Measurements from ENCODE around the gene CHKA.

The CHKA gene

DNA sequence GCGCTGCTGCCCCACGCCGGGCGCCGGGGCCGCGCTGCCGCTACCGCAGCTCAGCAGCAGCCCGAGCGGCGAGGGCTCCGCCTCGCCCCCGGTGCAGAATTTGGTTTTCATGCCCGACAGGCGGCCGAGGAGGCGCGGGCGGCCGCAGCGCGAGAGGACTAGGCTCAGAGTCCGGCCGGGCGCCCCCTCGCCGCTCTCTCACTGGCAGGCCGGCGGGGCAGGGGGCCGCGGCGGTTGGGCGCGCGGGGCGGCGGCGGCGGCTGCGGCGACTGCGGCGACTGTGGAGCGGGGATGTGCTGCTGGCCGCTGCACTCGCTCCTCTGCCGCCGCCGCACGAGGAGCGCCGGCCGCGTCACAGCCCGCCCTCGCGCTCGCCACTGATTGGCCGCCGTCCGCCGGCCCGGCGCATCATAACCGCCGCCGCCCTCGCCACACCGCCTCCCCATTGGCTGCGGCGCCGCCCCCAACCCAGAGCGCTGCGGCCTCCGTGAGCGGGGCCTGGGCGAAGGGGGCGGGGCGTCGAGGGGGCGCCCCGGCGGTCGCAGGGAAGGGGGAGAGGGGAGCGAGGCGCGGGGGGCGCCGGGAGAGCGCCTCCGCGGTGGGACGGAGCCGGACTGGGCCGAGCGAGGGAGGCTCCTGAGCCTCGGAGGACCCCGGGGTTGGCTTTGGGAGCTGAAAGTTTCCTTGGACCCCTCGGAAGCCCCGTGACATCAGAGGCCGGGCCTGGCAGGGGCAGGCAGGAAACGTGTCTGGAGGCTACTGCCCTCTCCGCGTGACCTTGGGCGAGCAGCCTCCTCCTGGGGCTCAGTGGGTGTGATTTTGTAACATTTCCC is at the start of gene CHKA:
CHKA (minus strand) TSS at position 322 of the 833 bp plus-strand sequence; CDS start at position 111, 211 bp downstream.
- DNase-seq (ENCODE audit: low read depth, low spot score), result peak; percentile 95

DNA sequence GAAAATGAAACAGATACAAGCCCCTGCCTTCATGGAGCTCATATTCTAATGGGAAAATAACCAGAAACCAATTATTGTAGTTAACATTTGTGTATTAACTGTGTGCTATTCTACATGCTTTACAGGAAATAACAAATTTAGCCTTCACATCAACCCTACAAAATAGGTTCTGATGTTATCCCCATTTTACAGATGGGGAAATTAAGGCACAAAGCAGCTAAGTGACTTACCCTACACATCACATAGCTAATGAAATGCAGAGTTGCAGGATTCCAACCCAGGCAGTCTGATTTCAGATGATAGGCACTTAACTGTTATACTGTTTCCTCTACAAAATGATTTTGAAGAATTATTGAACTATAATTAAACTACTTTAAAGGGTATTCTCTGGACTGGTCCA is 48.3 kb upstream of the CHKA start:
- no peak for DNase-seq (ENCODE audit: low read depth, low spot score)

DNA sequence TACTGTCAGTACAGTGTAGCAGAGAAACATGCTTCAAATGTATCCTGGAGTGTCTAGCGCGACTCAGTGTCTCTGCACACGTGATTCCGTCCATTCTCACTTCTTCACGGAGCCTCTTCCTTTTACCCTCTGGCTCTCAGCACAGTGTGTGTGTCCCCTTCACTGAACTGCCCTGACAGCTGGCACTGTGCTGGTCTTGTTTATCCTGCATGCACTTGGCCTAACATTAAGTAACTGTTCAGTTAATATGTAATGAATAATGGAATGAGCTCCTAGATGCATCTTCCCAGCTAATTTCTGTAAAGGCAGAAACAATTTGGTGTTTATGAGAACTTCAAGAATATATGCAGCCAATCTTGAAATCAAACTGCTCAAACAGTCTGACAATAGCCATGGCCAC is 47.5 kb upstream of the CHKA start:
- DNase-seq (ENCODE audit: low read depth, low spot score), result no peak

DNA sequence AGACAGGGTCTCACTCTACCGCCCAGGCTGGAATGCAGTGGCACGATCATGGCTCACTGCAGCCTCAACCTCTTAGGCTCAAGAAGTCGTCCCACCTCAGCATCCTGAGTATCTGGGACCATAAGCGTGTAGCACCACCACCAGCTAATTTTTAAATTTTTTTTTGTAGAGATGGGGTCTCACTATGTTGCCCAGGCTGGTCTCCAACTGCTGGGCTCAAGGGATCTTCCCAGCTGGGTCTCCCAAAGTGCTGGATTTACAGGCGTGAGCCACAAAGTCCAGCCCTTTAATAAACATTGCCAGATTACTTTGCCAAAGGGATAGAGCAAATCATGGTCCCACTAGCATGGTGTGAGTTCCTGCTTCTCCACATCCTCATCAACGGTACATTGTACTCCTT is 46.3 kb upstream of the CHKA start:
- no peak for DNase-seq (ENCODE audit: low read depth, low spot score)

DNA sequence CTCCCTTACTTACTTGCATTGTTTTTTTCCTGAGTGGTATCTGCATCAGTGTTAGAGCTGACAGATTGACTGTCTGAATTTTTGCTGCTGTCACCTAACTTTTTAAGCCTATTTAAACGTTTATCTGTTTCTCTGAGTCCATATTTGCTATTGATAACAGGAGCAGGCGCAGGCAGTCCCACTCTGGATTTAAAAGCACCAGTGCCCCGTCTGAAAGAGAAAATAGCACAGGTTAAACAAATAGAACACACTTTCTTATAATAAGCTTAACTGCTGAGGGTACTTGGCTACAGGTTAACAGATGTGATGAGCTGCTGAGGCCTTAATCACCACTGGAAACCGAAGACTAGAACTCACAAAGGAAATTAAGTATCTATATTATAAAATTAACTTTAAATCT is 45.8 kb upstream of the CHKA start:
- no peak for DNase-seq (ENCODE audit: low read depth, low spot score)

DNA sequence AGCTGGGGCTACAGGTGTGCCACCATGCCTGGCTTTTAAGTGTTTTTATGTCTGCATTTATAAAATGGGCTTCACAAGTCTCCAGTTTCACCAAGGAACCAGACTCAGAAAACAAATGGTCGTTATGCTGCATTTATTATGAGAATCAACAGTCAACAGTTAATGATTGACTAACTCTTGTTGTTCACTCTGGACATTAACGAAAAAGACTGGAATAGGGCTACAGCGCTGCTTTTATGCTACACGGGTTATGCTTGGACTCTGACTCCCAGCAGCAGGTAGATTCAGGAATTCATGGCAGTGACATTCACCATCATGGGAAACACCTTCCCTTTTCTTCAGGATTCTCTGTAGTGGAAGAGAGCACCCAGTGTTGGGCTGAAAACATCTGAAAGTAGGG is 44.4 kb upstream of the CHKA start:
- DNase-seq (ENCODE audit: low read depth, low spot score), result no peak

DNA sequence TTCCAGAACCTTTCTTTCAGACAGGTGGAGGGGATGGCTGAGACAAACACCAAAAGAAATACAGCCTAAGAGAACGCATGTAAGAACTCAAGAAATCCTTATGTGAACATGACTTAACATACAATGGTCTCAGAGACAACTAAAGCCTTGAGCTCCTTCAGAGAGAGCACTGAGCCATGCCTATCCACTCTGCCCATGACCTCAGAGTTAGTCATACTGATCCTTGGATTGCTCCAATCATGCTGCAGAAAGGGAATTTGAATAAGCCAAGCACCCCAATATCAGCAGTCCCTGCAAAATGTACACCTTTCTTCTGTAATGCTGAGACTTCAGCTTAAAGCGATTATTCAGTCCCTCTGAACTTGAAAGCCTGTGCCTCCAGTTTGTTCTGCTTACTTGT is 43.2 kb upstream of the CHKA start:
- no peak for DNase-seq (ENCODE audit: low read depth, low spot score)

DNA sequence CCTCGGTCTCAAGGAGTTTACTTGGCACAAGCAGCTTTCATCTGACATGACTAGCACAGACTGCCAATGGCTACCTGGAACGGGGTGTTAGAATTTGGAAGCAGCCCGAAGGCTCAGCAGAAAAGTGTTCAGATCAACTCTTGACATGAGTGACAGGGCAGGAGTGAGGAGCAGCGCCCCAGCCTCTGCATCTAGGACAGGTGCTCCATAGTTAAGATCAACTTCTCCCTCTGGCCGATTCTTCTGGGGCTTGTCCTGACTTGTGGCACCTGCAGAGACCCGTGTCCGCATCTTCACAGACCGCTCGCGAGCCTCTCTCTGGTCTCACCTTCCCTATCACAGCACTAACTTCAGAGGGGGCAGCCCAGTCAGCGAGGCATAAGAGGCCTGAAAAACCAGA is 42.5 kb upstream of the CHKA start:
- DNase-seq (ENCODE audit: low read depth, low spot score), result no peak

DNA sequence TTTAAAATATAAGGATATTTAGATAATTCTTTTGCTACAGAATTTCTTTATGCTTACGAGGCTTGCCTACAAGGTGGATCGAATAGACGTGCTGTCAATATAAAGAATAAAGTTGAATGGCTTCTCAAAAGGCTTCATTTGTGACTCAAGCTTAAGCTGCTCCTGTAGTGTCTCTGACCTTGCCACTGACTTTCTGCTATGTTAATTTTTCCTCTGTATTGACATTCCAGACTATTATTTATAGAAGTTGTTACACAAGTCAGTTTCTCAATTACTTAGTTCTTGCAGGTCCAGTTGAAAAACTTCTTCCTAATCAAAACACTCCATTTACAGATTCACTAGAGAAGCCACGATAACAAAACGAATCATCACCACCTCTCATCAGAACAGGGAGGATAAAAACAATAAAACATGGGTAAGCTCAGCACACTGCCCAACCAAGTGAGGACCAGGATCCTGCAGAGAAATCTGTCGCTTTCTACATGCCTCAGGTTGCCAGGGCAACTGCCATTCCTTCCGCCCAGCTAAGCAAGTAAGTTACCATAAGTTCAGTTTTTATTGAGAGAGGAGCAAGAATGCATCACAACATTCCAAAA is 39.0 kb upstream of the CHKA start:
- DNase-seq (ENCODE audit: low read depth, low spot score), result no peak

DNA sequence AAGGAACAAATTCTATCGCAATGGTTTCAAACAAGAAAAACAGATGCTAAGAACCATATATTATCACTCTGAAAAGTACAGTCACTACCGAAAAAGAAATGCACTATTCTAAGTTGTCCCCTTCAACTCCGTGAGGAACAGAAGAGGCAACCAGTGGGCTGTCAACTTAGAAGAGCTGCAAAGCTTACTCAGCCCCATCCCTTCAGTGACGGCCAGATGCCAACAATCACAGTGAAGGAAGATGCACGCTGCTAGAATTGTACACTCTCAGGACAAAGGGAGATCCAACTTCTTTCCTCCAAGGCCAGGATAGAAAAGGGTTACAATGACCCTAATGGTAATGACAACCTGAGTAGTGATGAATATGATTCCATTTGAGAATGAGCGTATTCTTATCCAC is 38.5 kb upstream of the CHKA start:
- DNase-seq (ENCODE audit: low read depth, low spot score), result no peak

DNA sequence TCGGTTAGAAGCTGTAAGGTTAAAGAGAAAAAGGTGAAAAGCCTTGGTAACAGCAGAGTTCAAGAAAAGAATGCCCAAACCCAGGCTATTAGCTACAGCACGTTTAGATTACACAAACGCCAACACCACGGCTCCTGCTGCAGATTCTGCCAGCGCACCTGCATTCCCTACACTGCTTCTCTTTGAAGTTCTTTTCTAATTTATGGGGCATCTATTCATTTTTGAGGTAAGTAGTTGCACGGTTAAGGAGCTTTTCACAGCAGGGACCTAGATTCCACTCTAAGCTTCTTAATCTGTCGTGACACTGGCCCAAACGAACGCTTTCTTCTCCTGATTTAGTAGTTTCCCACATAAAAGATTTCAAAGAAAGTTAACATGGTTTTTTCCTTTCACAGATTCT is 38.0 kb upstream of the CHKA start:
- DNase-seq (ENCODE audit: low read depth, low spot score), result no peak

DNA sequence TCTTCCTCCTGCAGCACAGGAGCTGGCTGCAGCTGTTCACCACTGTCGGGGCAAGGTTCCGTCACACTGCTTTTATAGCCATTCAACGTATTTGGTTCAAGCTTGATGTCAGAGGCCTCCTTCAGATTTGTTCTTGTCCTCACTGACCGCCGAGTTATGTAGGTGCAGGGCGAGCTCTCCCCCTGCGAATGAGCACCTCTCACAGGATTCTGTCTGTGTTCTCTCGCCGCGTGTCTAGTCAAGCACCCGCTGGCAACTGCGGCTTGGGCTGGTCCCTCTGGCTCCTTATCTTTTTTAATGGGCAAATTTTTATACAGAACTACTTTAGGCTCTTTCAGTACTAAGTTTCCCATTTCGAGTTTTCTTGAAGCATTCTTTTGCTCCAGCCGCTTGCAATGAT is 37.4 kb upstream of the CHKA start:
- DNase-seq (ENCODE audit: low read depth, low spot score), result no peak

DNA sequence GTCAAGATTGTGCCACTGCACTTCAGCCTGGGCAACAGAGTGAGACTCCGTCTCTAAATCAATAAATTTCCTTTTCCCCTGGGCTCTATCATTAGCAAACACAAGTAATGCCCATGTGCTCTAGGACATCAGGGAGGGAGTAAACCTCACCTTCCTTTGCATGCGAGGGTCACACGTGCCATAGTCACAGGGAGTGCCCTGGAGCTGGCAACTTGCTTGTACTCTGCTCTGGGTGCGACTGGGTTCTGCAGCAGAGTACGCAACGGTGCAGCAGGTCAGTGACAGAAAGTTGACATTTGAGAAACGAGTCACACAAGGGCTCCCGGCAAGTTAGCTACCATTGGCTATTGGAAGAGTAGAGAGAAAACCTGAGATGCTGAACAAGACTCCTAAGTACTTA is 32.6 kb upstream of the CHKA start:
- no peak for DNase-seq (ENCODE audit: low read depth, low spot score)

DNA sequence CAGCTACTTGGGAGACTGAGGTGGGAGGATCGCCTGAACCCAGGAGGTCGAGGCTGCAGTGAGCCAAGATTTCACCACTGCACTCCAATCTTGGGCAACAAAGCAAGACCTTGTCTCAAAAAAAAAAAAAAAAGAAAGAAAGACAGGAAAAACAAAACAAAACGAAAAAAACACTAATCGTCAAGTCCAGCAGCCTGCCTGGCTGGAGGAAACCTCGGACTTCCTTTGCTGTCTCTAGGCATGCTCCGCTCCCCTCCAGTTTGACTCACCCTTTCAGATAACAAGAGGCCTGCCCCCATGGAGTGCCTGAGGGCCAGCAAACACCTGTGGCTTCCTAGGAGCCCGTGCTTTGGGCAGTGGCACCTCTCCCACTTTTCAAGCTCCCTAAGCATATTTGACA is 28.8 kb upstream of the CHKA start:
- DNase-seq (ENCODE audit: low read depth, low spot score), result peak; percentile 66

DNA sequence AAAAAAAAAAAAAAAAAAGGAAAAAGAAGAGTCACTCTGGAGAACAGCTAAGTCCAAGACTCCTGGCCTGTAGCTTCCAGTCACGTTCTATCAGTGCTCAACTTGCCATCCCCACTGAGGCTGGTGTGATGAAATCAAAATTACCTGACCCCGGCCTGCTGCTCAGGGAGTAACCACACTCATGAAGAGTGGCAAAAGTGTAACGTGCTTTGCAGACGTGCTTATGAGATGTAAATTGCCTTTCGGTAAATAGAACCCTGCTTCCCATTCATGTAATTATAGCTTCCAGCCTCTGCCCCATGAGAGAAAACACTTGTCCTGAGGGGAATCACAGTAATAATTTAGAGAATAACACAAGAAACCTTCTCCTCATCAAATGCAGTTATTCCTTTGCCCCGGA is 28.2 kb upstream of the CHKA start:
- DNase-seq (ENCODE audit: low read depth, low spot score), result no peak

DNA sequence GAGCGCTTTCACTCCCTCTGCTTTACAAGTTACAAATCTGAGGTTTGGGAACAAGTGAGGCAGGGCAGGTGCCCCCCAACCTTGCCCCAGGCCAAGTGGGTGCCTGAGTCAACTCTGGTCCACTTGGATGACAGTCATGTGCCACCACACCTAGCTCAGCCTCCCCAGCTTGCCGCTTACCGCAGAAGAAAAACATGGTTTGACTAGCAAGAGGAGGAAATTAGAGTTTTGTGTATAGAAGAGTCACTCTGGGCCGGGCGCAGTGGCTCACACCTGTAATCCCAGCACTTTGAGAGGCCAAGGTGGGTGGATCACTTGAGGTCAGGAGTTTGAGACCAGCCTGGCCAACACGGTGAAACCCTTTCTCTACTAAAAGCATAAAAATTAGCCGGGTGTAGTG is 27.7 kb upstream of the CHKA start:
- DNase-seq (ENCODE audit: low read depth, low spot score), result no peak

DNA sequence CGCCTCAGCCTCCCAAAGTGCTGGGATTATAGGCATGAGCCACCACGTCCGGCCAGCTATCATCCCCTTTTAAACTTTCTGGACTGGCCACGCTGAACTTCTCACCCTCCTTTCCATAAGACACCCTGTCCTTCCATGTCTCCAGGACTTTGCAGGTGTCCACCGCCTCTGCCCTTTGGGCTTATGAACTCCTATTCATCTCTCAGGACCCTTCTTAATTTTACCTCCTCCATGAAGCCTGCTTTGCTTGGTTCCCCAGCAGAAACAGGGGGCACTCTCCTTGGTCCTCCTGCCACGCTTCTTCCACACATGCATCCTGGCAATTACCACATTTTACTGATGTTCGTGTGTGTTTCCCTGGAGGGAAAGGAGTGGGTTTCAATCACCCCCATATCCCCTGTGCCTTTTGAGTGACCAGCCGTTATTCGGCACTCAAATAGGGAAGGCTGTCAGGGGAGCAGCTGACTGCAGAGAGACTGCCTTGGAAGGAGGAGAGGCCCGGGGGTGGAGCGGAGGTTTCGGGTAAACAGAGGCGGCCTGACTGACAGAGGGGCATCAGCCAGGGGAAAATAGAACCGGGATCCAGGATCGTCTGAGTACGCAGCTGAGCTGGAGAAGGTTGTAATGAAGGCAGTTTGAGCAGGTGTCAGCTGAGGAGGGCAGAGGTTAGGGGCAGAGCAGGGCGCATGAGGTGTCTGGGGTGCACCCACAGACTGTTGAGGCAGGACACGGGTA is 27.1 kb upstream of the CHKA start:
- no peak for DNase-seq (ENCODE audit: low read depth, low spot score)

DNA sequence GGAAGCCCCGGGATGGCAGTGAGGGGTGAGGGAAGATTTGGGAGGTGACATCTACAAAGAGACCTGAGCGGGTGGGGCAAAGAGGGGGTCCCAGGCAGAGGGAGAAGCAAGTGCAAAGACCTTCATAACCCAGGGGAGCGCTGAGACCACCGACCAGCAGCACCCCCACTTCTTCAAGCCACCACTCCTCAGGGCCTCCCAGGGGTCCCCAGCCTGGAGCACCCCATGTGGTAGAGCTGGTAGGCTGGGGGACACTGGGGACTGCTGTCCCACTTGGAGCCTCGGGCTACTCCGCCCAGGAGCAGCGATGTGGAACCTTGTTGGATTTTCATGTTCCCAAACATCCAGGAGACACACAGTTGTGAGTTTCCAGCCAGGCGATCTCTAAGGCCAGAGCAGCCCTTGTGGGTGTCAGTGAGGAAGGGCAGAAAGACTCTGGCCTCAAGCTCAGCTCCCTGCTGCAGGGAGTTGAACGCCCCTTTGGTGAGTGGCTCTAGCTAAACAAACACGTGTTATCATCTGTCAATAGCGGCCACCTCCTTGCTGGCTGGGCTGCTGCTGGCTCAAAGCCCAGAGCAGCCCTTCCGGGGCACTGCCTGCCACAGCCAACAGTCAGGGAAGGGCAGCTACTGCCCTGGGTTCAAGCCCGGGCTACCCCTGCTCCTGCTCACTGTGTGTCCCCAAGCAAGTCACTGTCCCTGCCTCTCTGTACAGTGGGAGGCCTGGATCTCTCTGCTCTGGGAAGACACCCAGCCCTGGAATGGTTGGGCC is 25.7 kb upstream of the CHKA start:
- peak; percentile 34 for DNase-seq (ENCODE audit: low read depth, low spot score)

DNA sequence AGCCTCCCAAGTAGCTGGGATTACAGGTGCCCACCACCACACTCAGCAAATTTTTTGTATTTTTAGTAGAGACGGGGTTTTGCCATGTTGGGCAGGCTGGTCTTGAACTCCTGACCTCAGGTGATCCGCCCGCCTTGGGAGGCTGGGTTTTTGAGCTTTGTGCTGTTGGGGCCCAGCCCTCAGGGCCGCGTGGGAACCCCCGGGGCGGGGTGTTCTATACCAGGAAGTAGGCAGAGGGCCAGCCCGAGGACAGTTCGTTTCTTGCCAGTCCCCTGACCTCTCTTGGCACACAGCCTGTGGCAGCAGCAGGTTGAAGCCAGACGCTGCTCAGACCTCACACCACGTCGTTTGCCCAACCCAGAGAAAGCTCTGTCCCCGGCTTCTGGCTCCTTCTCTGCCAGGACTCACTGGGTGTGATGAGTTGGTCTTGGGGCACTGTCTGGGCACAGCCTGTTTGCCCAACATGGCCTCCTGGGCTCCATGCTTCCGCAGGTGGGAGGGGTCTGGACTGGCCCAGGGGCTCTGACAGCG is 24.9 kb upstream of the CHKA start:
- DNase-seq (ENCODE audit: low read depth, low spot score), result no peak

DNA sequence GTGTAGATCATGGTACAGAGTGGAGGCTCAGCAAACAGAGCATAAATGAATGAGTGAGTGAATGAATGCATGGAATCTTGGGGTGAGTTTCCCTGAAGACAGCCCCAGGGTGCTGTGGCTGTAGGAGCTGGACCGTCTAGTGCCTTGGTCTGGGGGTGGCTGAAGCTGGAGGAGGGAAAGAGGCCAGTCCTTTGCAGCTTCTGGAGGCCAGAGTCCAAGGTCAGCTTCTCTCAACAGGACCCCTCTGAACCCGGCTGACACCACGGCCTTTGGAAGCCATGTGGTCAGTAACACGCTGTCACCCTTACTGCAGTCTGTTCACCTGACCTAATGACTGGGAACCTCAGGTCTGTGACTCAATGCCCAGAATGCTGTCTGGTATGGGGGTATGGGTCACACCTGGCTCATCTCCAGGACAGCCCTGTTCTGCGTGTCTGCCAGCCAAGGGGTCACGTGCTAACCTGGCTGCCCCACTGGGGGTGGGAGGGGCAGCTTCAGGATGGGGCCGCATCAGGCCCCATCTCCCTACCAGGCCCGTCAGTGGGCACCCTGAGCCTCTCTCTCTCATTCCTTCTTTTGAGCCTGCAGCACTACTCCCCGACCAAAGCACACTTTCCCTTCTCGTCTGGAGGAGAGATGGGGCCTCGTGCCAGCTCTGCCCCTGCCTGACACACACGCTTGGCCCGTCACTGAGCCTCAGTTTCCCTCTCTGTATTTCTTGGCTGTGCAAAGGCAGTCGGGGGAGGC is 24.1 kb upstream of the CHKA start:
- DNase-seq (ENCODE audit: low read depth, low spot score), result no peak

DNA sequence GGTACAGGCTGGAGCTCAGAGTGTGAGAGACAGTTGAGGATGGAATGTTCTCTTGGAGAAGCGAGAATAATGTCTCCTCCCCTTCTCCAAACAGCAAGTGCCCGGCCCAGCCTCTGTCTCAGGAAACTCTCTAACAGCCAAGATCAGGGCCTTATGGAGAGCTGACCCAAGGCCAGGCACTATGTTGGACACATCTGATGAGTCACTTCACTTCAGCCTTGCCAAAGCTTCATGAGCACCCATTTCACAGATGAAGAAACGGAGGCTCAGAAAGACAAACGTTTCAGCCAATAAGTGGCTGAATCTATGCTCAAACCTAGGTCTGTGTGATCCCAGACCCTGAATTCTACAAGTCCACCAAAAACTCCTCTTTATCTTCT is 22.1 kb upstream of the CHKA start:
- DNase-seq (ENCODE audit: low read depth, low spot score), result no peak
